Measurements from ENCODE around the gene MYO1B.
A peak's percentile ranks its signal among the peaks of the same experiment; 100 is the strongest.

Gene MYO1B

GRCh38 chr2:191301971-191302370, 56.8 kb downstream of the MYO1B start:
- DNase-seq = peak; percentile 28

DNA sequence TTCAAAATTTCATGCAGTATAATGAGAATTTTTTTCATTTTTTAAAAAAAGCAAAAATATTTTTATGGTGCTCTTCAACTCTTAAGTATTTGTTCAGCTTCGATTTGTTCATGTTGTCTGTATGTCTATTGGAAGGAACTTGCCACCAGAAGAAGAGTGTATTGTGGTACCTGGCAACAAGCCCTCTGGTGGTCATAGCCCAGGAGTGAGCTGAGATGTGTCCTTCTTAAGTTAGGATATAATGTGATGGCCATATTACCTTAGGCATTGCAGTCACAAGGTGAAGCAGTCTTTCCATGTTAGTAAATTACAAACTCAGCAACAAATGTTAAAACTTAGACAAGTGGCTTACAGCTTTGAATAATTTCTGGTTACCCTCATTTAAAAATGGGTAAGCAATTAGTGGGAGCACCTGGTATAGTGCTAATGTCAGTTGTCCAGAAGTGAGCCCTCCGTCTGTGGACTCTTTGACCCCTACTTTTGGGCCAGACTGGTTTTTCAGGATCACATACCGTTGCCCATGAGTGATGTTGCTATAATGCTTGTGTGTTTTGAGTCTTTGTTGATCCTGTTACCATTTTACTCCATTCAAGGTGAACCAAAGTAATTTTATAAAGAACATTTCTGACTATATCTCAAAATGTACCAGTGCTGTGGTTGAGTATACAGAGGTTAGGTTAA, 57.4 kb downstream of the MYO1B start:
- peak; percentile 48 for DNase-seq

- DNase-seq = peak; percentile 74
Measured at GRCh38 chr2:191303140-191304005, 58.2 kb downstream of the MYO1B start.

DNA sequence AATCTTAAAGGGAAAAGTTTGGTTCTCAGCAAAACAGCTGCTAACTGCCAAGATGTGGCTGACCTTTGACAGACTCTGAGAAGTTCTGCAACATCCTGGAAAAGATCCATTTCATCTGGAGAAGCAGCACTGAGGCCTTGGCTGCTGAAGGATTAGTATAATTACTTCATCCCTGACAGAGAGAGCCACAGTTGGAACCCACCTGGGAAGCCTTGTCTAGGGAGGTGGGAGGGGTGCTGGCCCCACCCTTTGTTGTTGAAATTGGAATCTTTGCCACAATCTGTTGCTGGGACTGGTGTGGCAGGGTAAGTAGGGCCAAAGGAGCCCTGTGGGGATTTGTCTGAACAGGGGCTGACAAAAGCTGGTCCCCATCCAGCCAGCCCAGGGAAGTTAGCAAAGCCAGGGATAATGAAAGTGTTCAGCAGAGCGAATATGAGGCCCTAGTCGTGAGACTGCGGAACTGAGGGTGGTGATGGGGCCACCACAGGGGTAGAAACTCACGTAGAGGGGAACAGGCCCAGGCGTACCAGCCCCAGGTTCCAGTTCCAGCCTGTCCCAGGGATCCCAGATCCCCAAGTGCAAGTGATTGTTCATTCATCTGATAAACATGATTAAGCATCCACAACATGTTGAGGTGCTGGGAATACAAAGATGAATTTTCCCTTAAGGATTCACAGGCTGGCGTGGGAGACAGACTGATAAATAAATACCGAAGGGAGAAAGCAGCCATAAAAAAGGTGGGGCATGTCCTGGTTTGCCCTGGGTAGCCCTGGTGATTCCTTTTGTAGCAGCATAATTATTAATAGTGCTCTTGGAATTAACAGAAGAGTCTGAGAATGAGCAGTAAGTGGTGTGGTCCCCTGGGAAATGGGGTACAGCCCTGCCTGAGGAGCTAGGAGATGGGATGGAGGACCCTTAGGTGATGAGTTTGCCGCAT, 60.0 kb downstream of the MYO1B start:
- no peak for DNase-seq

GRCh38 chr2:191308026-191308425, 62.8 kb downstream of the MYO1B start:
- DNase-seq = no peak

DNA sequence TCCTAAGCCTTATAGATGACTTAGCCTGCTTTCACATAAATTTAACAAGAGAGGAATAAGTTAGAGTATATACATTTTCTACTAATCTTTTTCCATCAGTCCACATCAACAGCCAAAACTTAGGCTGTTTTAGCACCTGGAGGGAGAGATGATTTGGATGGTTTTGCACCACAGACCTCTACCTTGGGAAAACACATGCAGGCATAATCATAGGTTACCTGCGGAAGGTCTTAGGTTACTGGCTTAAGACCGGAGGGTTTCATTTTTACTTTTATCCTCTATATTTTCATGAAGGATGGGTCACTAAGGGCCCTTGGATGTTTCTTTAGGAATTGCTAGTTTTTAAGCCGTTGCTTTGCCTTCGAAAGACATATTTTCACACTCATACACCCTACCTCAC, 66.0 kb downstream of the MYO1B start:
- no peak for DNase-seq

- DNase-seq = no peak
Measured at GRCh38 chr2:191311627-191312026, 66.4 kb downstream of the MYO1B start.

- no peak for DNase-seq
Measured at GRCh38 chr2:191312163-191312562, 67.0 kb downstream of the MYO1B start.

- no peak for DNase-seq
Measured at GRCh38 chr2:191312662-191313061, 67.5 kb downstream of the MYO1B start.

GRCh38 chr2:191314697-191315364, 69.6 kb downstream of the MYO1B start:
- no peak for DNase-seq

DNA sequence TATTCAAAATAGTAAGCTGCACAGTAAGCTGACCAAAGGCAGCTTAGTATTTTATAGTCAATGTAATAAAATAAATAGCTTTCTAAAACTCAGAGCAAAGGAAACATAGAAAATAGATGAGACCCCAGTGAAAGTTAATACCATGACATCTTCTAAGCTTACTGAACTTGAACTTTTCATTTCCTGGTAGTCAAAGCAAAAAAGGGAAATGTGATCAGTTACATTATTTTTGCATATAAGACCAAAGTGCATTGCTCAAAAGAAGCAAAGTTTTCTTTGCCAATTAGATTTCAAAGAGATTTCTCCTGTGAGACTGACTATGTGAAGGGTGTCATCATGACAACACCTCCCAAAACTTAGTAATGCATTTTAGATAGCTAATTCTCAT, 70.2 kb downstream of the MYO1B start:
- no peak for DNase-seq

DNA sequence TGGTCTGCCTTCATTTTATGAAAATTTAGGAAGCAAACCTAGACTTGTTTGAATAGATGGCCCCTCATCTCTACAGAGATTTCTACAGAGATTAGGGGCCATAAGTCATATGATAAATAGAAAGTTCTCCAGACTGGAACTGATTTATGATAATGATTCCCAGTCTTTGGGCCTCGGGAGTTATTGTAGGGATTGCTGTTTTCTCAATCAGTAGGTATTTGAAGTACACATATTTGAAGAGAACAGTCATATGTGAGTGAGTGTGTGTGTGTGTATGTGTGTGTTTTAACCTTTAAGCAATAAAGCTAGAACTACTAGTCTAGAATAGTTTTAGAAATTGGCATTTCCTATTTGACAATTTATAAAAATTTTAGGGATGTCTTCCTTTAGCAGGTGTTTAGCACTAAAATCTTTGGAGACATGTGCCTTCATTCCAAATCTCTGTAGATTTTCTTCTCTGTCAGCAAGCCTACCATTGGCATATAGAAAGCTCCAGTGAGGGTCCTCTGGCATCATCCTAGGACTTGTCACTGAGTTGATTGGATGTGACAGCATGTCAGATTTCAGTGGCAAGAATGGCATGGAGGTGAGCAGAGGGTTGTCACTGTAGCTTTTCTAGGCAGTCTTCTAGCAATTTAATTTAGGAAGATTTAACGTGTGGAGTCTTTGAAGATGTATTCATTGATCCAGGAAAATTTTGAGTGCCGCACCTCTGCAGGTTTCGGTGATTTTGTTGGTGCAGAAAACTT, 71.2 kb downstream of the MYO1B start:
- DNase-seq = no peak

DNA sequence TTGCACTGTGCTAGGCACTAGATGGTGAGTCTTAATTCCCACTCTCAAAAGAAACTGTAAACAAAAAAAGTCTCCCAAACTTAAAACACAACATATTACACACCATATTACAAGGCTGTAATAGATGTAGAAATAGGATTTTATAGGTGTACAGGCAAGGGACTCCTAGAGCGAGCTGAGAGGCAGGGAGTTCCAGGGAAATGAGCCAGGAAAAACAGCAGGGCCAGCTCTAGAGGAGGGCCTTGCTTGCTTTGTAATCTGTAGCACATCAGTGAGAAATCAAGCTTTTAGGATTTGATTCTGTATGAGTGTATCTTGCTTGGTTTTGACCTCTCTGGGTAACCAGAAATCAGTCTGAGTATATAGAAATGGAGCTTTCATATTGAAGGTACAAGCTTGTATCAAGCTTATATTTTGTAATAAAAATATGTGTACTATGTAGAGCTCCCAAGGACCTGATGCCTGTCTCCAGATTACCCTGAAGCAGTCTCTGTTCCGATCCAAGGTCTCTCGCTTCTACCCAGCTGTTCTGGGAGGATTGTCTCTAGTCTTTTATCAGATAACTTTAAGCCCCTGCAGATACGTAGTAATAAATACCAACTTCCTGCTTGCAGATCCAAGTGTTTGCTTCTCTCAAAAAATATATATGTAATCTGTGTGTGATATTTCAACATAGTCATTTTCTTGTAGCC, 73.0 kb downstream of the MYO1B start:
- DNase-seq = no peak

- no peak for DNase-seq
Measured at GRCh38 chr2:191318729-191319078, 73.5 kb downstream of the MYO1B start.

DNA sequence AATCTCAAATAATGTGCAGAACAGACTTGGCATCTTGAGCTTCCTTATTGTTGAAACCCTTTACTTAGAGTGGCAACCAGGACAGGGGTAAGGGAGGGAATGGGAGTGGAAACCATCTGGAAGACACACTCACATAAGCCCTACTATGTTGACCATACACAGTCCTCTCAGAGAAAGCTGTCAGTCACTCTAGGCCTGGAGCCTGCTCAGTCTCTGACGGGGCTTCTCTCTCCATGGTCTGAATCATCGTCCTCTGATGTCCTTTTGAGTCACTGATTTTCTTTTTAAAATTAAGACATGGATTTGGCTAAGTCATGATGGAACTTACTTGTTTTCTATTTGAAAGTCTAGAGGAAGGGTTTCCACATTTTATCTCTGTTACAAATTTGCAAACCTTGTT, 74.0 kb downstream of the MYO1B start:
- no peak for DNase-seq

- no peak for DNase-seq
Measured at GRCh38 chr2:191320881-191321280, 75.7 kb downstream of the MYO1B start.

DNA sequence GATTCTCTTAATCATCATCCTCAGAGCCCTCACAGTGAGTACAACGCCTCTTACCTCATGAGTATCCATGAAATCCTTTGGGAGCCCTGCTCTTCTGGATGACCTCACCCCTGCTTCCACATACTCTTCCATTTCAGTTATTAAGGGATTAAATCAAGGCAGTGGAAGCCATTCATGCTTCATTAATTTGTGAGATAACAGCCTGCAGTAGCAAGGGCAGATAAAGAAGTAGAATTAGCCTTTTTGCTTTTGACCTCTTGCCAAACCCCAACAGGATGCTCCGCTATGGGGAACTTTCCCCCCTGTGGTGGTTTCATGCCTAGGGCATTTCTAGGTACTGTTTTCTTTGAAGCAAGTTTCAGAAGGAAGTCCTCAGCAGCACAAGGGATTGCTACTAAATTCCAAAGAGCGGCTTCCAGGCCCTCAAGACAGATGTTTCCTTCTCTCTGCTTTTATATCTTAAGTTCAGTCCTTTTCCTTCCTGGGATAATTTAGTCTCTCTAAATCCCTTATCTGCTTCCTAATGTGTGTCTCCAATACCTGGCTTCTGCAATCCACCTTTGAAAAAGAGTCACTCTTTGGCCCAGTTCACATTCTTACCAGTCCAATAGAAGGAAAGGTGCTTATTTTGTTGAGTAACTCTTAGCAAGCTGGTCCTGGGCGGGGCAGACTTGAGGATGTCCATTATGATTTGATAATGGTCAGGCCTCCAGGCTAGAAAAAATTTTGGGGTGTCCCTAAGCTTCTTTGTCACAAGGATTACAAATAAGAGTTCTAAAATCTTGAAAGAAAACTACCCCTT, 76.9 kb downstream of the MYO1B start:
- DNase-seq = no peak

- DNase-seq = no peak
Measured at GRCh38 chr2:191322828-191323506, 77.8 kb downstream of the MYO1B start.

- no peak for DNase-seq
Measured at GRCh38 chr2:191325651-191326365, 80.6 kb downstream of the MYO1B start.

All from NCI-H510A treated with DMSO at 0.1 percent for 48 hours (cell line).